ENCODE measurements around the gene NEURL2.

The NEURL2 gene

GRCh38 chr20:45872626-45873025 is 18.4 kb downstream of the NEURL2 start:
- DNase-seq (ENCODE audit: low spot score), result no peak

GRCh38 chr20:45867819-45868176 is 23.2 kb downstream of the NEURL2 start:
- DNase-seq (ENCODE audit: low spot score), result no peak

GRCh38 chr20:45867136-45867818 is 23.7 kb downstream of the NEURL2 start:
- DNase-seq (ENCODE audit: low spot score), result no peak

GRCh38 chr20:45866454-45866853 is 24.6 kb downstream of the NEURL2 start:
- DNase-seq (ENCODE audit: low spot score), result no peak

- no peak for DNase-seq (ENCODE audit: low spot score)
Measured at GRCh38 chr20:45863543-45864470, 27.2 kb downstream of the NEURL2 start.

- no peak for DNase-seq (ENCODE audit: low spot score)
Measured at GRCh38 chr20:45861221-45862075, 29.6 kb downstream of the NEURL2 start.

GRCh38 chr20:45860560-45861220 is 30.3 kb downstream of the NEURL2 start:
- DNase-seq (ENCODE audit: low spot score), result no peak

GRCh38 chr20:45859916-45860315 is 31.1 kb downstream of the NEURL2 start:
- no peak for DNase-seq (ENCODE audit: low spot score)

- no peak for DNase-seq (ENCODE audit: low spot score)
Measured at GRCh38 chr20:45857882-45858216, 33.2 kb downstream of the NEURL2 start.

- peak; percentile 99 for DNase-seq (ENCODE audit: low spot score)
Measured at GRCh38 chr20:45857114-45857881, 33.7 kb downstream of the NEURL2 start, which contains the start of the genes ACOT8 and ZSWIM3. TSS of gene ACOT8 (minus strand) at chr20:45857392. CDS start at chr20:45857315, 77 bp downstream. TSS of gene ZSWIM3 (plus strand) at chr20:45857614. CDS start at chr20:45857826, 212 bp downstream.

GRCh38 chr20:45853484-45853883 is 37.5 kb downstream of the NEURL2 start:
- DNase-seq (ENCODE audit: low spot score), result no peak

GRCh38 chr20:45852326-45852725 is 38.7 kb downstream of the NEURL2 start:
- no peak for DNase-seq (ENCODE audit: low spot score)

- no peak for DNase-seq (ENCODE audit: low spot score)
Measured at GRCh38 chr20:45851501-45851900, 39.5 kb downstream of the NEURL2 start.

GRCh38 chr20:45850926-45851325 is 40.1 kb downstream of the NEURL2 start:
- no peak for DNase-seq (ENCODE audit: low spot score)

- no peak for DNase-seq (ENCODE audit: low spot score)
Measured at GRCh38 chr20:45850238-45850637, 40.8 kb downstream of the NEURL2 start.

GRCh38 chr20:45848969-45849582 is 41.9 kb downstream of the NEURL2 start:
- DNase-seq (ENCODE audit: low spot score), result no peak

GRCh38 chr20:45848421-45848820 is 42.6 kb downstream of the NEURL2 start:
- no peak for DNase-seq (ENCODE audit: low spot score)

GRCh38 chr20:45845452-45845851 is 45.6 kb downstream of the NEURL2 start:
- DNase-seq (ENCODE audit: low spot score), result no peak

GRCh38 chr20:45843506-45843905 is 47.5 kb downstream of the NEURL2 start:
- no peak for DNase-seq (ENCODE audit: low spot score)

GRCh38 chr20:45842169-45842812 is 48.7 kb downstream of the NEURL2 start:
- no peak for DNase-seq (ENCODE audit: low spot score)

Data from Ammon's horn (tissue), 1 donor.